ENCODE measurements around the gene TMEM123.

The TMEM123 gene

DNA sequence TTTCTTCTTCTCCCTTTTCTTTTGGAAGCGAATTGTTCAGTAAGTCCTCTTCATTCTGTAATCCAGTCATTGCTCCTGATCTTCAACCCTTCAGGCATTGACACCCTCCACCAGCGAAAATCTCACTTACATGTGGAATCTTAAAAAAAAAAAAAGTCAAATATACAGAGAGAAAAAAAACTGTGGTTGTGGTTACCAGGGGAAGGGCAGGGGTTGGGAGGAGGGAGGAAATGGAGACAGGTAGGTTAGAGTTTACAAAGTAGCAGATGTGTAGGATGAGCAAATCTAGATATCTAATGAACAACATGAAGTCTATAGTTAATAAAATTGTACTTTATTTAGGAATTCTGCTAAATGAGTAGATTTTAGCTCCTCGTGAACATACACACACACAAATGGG lies 17.7 kb upstream of the TMEM123 start:
- no peak for DNase-seq

DNA sequence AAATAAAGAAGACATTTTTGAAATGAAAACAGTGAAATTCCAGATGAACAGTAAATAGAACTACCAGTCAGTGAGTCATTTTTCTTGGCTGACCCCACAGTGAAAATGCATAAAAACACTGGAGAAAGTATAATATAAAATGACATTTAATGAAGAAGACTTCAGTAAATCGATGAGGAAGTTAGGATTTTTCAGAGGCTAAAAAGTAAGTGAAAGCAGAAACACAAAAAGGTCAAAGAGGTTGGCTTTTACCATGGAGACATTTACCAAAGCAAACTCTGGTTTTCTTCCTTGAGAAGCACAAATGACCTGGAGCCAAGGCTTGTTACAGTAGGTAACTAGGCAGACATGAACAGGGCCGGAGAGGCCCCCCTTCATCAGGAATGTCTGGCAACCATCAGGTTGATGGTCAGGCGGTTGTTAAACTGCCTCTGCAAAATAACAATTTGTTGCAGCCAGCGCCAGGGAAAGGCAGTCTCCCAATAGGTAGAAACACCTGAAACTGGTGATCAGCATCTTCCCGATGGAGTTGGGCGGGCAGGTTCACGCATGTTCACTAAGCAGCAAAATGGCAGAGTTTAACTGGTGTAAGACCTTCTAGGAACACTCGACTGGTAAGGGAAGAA lies 16.7 kb upstream of the TMEM123 start:
- DNase-seq, result no peak

DNA sequence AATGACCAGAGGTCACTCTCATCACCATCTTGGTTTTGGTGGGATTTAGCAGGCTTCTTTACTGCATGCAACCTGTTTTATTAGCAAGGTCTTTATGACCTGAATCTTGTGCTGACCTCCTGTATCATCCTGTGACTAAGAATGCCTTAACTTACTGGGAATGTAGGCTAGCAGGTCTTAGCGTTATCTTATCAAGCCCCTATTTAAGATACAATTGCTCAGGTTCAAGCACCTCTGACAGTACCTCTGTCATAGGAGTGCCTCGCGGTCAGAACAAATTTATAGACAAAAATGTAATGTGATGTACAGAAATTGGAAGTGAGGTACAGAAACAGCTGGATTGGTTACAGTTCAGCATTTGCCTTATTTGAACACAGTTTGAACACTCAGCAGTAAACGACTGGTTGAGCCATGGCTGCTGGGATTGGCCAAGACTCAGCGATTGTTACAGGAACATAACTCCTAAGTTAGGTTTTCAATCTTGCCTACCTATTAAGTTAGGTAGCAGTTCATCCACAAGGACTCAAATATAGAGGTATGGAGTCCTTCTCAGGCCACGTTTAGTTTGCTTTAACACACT lies 16.1 kb upstream of the TMEM123 start:
- DNase-seq, result no peak

DNA sequence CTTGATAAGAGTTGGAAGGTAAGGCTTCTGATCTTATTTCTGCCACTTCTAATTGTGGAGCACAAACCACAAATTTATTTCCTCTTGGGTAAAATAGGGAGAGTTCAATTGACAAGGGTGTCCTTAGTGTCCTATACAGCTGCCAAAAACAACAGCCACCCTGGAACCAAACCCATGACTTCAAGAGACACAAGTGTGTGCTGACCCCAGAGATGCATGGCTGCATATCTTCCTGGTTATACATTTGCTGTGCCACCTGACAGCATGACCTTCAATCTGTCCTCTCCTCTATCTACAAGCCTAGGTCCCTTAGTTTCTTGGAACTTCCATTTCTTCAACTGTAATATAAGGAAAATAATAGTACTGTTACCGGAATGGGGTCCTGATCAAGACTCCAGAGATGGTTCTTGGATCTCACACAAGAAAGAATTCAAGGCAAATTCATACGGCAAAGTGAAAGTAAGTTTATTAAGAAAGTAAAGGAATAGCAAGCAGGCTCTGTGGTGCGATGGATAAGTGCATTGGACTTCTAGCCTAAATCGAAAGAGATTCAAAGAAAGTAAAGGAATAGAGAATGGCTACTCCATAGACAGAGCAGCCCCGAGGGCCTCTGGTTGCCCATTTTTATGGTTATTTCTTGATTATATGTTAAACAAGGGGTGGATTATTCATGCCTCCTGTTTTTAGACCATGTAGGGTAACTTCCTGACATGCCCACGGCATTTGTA lies 15.5 kb upstream of the TMEM123 start:
- DNase-seq, result peak; percentile 50

DNA sequence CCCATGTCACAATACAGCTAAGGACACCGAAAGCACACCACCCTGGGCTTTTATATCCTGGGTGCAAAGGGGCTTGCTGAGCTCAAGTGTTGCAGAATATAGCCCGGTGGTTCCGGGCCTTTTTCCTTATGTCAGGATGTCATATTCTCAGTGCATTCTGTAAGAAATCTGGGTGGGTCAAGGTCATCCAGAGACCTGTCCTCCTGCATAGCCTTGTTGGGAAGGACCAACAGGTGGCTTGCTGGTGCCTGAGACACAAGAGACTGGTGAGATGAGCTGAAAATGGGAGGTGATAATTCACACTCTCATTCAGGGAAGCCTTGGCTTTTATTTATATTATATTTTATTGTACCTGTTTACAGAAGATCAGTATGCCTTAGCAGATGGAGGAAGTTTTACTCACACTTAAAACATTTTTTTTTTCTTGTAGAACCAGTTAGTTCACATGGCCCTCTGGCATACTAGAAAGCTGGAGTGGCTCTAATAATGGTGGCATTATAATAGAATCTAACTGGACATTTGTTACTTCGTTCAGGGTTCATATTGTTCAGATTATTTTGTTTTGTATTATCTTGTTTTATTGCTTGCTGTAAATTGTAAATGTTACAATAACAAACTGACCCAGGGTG lies 14.6 kb upstream of the TMEM123 start:
- DNase-seq, result peak; percentile 23

DNA sequence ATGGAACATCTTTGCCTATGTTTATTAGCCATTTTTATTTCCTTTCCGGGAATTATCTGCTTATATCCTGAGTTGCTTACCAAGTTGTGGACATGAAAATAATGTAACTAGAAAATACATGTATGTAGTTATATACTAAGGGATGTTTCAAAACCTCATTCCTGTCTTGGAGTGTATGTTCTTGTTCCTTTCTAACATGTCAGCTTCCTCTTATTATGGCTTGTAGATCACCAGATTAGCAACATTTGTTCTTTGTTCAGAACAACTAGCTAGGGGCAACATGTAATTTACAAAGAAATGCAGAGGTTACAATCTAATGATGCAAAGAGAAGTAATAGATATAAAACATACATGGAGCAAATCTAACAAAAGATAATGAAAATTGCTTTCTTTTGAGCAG lies 13.1 kb upstream of the TMEM123 start:
- no peak for DNase-seq

DNA sequence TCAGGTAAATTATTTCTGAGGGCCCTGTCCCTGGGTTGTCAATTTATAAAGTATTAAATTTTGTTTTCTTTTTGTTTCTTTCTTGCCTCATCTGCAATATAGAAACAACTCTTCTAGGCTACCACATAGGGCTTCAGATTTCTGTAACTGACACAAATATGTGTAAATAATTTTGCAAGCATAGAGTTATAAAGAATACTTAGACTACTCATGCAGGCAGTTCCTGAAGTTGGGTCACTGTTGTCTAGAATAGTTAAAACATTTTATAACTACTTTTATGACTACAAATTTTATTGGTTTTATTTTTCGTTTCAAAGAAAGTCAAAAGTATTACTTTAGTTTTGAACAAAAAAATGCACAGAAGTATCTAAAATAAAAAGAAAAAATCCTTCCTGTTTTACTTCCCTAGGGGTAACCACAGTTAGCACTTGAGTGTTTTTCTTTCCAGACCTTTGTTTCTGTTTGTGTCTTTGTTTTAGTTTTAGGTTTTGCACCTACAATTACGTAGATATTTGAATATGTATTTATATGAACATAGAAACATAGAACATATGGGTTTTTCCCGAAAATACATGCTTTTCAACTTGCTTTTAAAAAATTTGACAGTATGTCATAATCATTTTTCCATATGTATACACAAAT lies 12.4 kb upstream of the TMEM123 start:
- DNase-seq, result no peak

DNA sequence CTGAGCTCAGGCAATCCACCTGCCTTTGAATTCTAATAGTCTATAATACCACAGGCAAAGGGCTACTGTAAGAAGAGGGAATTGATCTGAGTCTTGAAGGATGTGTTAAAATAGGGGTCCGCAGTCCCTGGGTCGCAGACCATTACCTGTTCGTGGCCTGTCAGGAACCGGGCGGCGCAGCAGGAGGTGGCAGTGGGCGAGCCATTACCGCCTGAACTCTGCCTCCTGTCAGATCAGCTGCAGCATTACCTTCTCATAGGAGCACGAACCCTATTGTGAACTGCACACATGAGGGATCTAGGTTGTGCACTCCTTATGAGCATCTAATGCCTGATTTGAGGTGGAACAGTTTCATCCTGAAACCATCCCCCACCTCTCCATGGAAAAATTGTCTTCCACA lies 11.5 kb upstream of the TMEM123 start:
- DNase-seq, result no peak

DNA sequence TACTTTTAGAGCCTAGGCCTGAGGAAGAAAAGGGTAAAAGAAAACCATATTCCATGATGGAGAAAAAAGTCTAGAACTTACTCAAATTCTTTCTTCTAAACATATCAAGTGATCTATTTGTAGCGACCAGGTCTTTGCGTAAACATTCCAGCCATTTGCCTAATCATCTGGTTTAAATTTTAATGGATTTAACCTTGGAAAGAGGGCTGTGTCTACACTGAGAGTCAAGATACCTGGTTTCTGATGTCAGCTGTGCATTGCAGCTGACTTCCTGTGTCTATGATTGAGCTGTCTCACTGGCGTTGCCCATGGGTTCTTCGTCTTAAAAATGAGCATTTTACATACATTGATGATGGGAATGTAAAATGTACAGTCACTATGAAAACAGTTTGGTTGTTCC lies 10.0 kb upstream of the TMEM123 start:
- no peak for DNase-seq

DNA sequence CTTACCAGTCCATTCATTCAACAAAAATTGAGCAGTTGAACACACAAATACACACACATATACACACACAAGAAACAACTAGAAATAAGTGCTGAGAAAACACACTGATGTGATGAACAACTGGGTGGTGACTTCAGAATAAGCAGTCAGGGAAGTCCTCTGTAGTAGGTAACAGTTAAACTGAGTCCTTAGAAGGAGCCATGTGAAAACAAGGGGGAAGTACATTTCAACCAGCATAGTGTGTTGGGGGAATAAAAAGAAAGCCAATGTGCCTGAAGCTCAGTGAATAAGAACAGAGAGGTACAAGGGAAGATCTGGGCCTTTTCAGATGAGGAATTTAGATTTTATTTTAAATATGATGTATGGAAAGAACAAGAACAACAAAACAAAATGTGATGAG lies 6.8 kb upstream of the TMEM123 start:
- no peak for DNase-seq

DNA sequence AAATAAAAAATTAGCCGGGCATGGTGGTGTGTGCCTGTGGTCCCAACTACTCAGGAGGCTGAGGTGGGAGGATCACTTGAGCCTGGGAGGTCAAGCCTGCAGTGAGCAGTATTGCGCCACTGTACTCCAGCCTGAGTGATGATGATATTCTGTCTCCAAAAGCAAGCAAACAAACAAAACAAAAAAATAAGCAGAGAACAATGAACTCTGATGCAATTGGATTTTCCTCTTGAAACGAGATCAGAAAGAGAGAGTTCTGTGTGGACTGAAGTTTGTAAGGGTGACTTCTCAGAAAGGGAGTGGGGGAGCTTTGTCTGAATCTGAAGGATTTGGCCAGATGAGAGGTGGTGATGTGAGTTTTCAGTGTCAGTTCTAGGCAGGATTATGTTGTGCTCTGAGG lies 6.0 kb upstream of the TMEM123 start:
- DNase-seq, result no peak

DNA sequence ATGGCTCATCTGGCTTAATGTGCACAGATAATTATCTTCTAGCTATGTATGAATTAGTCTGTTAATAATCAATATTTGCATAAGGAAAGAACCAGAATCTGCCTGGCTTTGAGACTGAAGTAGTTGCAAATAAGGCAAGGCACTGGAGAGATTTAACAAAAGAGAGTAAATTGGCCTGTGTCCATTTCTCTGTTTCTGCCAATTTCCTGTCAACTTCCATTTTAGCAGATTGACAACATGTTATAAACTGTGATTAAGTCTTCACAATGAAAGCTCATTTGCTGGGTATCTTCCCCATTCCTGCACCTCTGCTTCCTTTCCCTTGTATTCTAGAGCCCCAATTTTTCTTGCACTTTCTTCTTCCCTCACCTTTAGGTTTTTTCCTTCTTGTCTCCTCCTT lies 5.3 kb upstream of the TMEM123 start:
- peak; percentile 53 for DNase-seq

DNA sequence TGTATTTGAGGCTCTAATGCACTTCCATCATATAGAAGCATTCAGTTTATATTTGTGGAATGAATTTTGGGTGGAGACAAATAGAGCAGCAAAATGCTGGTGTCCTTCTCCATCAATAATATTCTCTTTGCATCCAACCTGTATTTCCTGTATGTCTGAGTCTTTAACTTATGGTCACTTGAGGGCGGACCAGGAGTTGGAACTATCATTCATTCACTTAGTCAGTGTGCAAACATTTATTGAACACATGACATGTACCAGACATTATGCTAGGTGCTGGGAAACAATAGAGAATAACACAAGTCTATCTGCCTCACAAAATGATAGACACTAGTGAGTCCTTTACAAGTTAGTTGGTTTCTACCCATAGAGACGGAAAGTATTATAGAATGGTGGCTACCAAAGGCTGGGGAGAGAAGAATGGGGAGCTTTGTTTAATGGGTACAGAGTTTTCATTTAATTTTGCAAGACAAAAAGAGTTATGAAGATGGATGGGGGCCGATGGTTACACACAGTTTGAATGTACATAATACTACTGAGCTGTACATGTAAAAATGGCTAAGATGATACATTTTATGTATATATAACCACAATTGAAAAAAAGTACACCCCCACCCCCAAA lies 4.6 kb upstream of the TMEM123 start:
- no peak for DNase-seq

DNA sequence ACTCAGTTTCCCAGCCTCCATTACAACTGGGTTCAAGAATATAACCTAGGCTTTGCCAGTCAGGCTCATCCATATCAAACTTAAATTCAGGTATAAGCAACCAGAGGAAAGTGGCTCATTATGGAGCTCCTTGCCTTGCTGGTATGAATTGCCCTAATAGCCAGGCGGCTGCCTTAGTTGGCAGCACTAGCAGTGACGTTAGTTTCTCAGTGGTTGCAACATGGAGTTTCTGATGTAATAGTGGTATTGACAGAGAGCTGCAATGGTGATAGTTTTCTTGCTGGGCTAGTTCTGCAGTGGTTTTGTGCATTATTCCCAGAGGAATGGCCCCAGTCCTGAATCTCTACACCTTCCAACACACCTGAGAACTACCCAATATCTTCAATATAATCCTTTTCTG lies 3.8 kb upstream of the TMEM123 start:
- DNase-seq, result no peak

DNA sequence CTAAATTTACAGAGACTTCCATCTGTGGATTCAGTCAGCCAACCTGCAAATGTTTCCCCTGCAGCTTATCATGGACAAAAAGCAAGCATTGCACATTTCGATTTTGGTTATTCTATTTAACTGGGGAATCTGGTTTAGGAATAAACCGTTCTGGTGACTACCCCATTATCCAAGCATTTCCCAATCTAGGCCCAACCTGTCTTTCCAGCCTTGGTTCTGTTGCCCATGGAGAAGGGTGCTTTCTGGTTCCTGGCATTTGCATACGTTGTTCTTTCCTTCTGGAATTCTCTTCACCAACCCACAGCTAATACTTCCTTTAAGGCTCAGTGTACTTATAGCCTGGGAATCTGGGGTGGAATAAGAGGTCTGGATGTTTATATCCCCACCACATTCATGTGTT lies 1.4 kb upstream of the TMEM123 start:
- no peak for DNase-seq

DNA sequence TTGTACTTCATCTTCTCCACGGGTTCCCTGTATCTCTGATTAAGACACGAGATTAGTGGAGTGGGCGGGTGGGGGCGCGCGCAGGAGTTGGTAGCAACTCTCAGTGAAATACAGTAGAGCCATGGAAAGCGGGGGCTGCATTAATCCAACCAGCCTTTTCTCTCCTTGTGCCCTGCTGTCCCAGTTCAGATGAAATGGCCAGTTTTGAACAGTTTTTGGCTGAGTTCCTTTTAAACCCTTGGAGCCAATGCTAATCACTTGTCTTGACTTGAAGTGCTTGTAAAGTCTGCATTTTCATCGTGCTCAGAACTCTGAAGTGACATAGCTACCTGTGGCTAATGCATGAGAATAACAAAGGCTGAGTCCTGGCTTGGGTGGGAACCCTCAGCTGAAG lies 734 bp upstream of the TMEM123 start:
- no peak for DNase-seq

DNA sequence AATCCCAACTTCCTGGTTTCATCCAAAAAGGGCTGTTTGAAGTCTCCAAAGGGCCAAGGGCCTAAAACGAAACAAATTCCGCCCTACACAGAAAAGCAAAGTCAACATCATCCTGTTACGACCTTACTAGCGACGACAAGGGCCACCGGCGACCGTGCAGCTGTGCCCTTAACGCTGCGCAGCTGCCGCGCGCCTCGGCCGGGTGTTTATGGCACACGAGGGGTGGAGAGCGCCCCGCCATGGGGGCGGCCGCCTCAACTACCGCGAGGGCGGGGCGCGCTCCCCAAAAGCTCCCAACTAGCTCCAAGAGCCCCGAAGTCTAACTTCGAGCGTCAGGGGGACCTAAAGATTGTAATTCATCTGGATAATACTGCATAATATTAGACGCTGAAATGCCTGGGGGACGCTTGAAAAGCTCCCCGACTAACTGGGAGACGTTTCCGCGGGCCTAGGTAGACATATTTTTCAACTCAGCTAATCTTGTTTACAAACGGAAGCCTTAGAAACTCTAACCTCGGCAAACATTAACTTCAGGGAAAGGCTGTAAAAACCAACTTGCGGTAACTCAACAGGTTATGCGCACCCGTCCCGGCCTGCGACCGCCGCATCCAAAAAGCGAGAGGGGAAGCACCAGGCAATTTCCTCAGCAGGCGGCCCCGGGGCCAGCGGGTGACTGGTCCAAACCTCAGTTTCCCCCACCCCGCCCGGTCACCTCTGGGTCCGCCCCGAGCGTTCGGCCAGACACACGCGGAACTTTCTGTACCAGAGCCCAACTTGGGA lies 694 bp downstream of the TMEM123 start:
- peak; percentile 77 for DNase-seq

DNA sequence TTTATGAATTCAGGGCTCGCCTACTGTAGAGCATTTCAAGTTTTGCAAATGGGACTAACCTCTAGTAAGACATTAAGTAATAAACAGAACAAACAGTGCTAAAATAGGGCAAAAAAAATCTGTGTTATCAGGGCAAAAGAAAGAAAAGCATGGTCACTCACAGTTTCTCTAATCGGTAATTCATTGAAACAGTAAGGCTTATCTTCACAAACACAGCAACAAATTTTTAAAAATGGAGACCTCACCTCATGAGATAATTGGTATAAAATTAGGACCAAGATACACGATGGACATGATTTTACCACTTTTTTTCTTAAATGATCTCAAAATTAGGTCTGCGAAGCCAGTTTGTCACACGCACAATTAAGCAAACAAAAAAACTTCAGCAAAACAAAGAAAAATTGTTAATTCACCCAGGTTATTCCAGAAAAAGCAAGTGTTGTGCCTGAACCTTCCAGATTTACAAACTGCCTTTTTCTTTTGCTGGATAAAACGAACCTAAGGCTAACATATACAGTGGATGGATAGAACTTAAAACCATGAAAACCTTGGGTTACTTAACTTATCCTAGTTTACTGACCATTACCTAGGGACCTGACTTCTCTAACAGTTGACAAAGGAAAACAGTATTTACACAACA lies 1.4 kb downstream of the TMEM123 start:
- no peak for DNase-seq

DNA sequence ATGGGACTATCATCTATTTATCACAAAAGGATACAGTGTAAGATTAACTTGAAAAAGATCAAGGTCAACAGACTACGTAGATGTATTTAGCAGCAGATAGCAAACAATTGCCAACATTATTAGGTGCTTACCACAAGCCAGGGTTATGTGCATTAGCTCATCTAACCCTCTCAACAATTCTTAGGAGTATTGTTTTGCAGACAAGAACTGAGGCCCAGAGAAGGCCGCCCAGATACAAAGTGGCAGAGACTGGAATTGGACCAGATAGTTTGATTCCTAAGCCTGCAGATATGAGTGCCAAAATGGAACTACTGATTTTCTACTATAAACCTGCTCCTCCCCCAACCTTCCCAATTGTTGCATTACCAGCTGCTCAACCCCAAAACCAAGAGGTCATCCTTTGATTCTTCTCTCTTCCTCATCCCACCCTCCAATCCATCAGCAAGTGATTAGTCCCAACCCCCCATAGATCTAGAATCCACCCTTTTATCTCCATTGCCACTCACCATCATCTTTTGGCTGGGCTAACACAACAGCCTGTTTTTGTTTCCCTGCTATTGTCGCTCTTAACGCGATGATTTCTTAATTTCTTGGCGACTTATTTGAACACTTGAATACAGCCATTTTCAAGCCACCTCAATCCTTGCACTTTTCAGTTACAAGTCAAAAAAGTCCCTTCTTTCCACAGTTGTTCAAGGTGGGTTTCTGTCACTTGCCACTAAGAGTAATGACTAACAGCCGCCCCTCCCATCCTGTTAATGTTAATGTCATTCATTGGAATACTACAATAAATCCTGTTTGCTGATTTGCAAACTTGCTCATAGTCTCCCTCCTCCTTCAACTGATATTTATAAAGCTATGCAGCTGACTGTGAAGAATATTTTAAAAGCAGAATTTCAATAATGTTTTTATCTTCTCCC lies 2.7 kb downstream of the TMEM123 start:
- DNase-seq, result no peak

DNA sequence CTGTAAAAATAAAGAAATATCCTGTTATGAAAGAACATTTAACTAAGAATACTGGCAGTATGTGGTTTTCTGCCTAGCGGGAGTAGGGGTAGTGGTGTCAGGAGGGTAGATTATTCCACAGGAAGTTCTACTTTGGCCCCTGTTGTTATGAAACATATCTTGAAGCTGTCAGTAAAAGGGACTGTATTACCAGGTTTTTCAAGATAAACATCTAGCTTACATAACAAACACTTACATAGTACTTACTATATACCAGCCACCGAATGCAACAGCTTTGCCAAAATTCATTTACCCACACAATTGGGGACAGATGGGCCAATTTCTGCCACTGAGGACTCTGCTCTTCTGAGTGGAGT lies 3.7 kb downstream of the TMEM123 start:
- DNase-seq, result no peak

All from NCI-H2029 (cell line).